KMS-11 (cell line): ENCODE data around the gene MEX3B.
"Not testable (repeated sequence)": the region's sequence is repeated elsewhere in the genome, so short reads cannot be mapped to it uniquely, and the experiment has no call there.

Experiments used
- H2AFZ ChIP-seq: fragments of 200-600 bp; sonication (generic); 2 replicates; pipeline ENCODE4 v1.6.1; 2016; ENCODE audit warnings: antibody characterized with exemption, mixed run types, low read depth
- H3K27ac ChIP-seq: fragments of 200-600 bp; sonication (generic); 2 replicates; pipeline ENCODE4 v1.6.1; 2016; ENCODE audit warnings: mild to moderate bottlenecking, mixed run types
- H3K27me3 ChIP-seq: fragments of 200-600 bp; sonication (generic); 2 replicates; pipeline ENCODE4 v1.6.1; 2017; ENCODE audit warnings: mild to moderate bottlenecking, low read depth, mixed run types, moderate library complexity; ENCODE audit not compliant: insufficient read depth
- H3K36me3 ChIP-seq: fragments of 200-600 bp; sonication (generic); 2 replicates; pipeline ENCODE4 v1.6.1; 2017; ENCODE audit warnings: mild to moderate bottlenecking, mixed run types; ENCODE audit not compliant: insufficient read depth
- H3K4me1 ChIP-seq: fragments of 200-600 bp; sonication (generic); 2 replicates; pipeline ENCODE4 v1.6.1; 2016; ENCODE audit warnings: mild to moderate bottlenecking, low read depth, mixed run types; ENCODE audit not compliant: poor library complexity, severe bottlenecking
- H3K4me2 ChIP-seq: fragments of 200-600 bp; sonication (generic); 2 replicates; pipeline ENCODE4 v1.7.0; 2016; ENCODE audit warnings: mild to moderate bottlenecking, mixed run types
- H3K4me3 ChIP-seq: fragments of 200-600 bp; sonication (generic); IDR thresholded peaks from 2 replicates; pipeline ENCODE4 v1.6.1; 2017; ENCODE audit warnings: low read depth, low read length, mixed read lengths; ENCODE audit not compliant: insufficient read depth
- H3K79me2 ChIP-seq: fragments of 200-600 bp; sonication (generic); 2 replicates; pipeline ENCODE4 v1.6.1; 2016; ENCODE audit warnings: low read depth, mixed run types; ENCODE audit not compliant: insufficient read depth
- H3K9ac ChIP-seq: fragments of 200-600 bp; sonication (generic); 2 replicates; pipeline ENCODE4 v1.6.1; 2016; ENCODE audit warnings: mild to moderate bottlenecking, mixed run types
- H4K20me1 ChIP-seq: fragments of 200-600 bp; sonication (generic); 2 replicates; pipeline ENCODE4 v1.6.1; 2016; ENCODE audit warnings: mild to moderate bottlenecking, mixed run types; ENCODE audit not compliant: insufficient read depth
- CTCF ChIP-seq: fragments of 200-600 bp; sonication (generic); conservative IDR thresholded peaks from 2 replicates; pipeline ENCODE4 v1.6.1; 2017; ENCODE audit warnings: low read depth, mild to moderate bottlenecking, antibody characterized with exemption, low read length, moderate library complexity, mixed read lengths

The MEX3B gene

DNA sequence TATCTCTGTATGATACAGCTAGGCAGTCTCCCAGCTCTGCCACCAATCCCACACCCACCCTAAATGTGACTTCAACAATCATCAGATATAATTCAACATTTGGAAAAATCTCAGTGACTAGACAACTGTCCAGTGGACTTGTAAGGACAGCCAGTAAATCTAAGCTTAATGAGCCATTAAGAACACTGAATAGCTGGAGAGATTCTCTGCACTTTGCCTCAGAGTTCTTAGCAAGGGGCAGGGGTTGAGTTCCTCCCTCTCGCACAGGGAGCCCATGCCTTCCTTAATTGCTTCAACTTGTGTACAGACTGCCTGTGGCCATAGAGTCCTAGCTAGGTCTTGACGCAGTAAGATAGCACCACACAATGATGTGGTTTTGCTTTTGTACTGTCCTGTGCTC lies 15.6 kb downstream of the MEX3B start:
- no peaks in the 10 kb centered on the region for H3K27me3 ChIP-seq
- no peak overlapping the region for H3K27ac ChIP-seq
- no peak overlapping the region for H3K4me3 ChIP-seq
- TF ChIP-seq CTCF, result no peak
- H3K4me1 ChIP-seq, result peaks cover 20% of the 10 kb centered on the region
- no peak overlapping the region for H2AFZ ChIP-seq
- no peak overlapping the region for H3K4me2 ChIP-seq
- no peaks in the 10 kb centered on the region for H3K36me3 ChIP-seq
- H3K9ac ChIP-seq, result no peak overlapping the region
- no peaks in the 10 kb centered on the region for H4K20me1 ChIP-seq
- no peaks in the 10 kb centered on the region for H3K79me2 ChIP-seq

GRCh38 chr15:82028163-82028562 lies 17.7 kb downstream of the MEX3B start:
- H3K4me2 ChIP-seq, H3K27ac ChIP-seq, H3K9ac ChIP-seq, H4K20me1 ChIP-seq, H3K36me3 ChIP-seq, H3K27me3 ChIP-seq, H2AFZ ChIP-seq, H3K4me3 ChIP-seq, H3K79me2 ChIP-seq: not testable (repeated sequence)
- peaks cover 20% of the 10 kb centered on the region for H3K4me1 ChIP-seq

DNA sequence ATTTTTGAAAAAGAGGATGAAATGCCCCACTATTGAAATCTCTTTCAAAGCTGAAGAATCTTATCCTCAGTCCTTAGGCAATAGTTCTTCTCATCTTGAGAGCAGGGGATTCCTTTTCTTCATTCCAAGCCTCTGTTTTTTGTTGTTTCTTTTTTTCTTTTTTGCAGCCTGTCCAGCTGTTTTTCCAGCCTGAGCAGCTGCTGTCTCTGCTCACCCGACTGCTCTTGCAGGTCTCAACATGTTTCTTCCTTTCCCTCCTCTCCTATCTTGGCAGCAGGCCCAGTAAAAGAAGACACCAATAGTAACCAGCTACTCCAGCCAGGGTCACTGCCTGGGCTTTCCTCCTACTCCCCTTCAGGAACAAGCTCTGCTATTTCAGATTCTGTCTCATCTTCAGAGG lies 23.8 kb downstream of the MEX3B start:
- no peaks in the 10 kb centered on the region for H4K20me1 ChIP-seq
- H3K4me2 ChIP-seq, result no peak overlapping the region
- no peaks in the 10 kb centered on the region for H3K4me1 ChIP-seq
- no peaks in the 10 kb centered on the region for H3K27me3 ChIP-seq
- H3K36me3 ChIP-seq, result no peaks in the 10 kb centered on the region
- H3K79me2 ChIP-seq, result no peaks in the 10 kb centered on the region
- no peak overlapping the region for H3K27ac ChIP-seq
- H2AFZ ChIP-seq, result no peak overlapping the region
- H3K4me3 ChIP-seq, result no peak overlapping the region
- H3K9ac ChIP-seq, result no peak overlapping the region
- TF ChIP-seq CTCF, result no peak

DNA sequence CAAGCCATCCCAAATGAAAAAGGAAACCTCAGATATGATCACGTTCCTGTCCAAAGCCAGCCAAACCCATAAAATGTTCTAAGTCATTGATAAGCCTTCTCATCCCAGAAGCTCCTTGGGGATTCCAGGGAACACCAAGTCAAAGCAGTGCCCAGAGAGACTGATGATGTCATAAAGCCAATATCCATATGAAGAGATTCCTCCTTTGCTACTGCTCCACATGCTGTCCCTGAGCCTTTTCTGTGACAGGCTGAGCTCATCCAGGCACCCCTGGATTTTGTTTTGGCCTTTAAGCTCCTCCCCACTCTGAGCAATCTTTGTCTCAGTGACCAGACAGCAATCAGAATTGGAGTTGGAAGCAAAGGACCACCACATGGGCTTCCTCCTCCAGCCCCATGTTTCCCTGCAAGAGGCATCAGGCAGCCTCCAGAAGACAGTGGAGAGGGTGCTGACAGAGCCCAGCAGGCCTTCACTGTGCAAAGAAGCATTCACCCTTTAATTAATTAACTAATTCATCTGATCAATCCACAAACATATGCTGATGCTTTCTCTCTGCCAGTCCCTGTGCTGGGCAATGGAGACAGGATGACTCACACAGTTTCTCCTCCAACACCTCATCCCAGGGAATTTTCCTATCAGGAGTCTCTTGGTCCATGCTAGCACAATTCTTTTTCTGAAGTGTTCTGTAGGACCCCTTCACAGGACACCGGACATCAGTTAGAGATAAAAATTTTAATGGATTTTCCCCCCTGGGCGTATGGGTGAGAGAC lies 25.0 kb downstream of the MEX3B start:
- Histone ChIP-seq H4K20me1 (no peaks in the 10 kb centered on the region), H3K4me2 (no peak overlapping the region), H3K36me3 (no peaks in the 10 kb centered on the region), H2AFZ (no peak overlapping the region), H3K4me3 (no peak overlapping the region), H3K79me2 (no peaks in the 10 kb centered on the region), H3K27me3 (no peaks in the 10 kb centered on the region), H3K4me1 (no peaks in the 10 kb centered on the region), H3K27ac (no peak overlapping the region), H3K9ac (no peak overlapping the region)
- TF ChIP-seq CTCF, result no peak

DNA sequence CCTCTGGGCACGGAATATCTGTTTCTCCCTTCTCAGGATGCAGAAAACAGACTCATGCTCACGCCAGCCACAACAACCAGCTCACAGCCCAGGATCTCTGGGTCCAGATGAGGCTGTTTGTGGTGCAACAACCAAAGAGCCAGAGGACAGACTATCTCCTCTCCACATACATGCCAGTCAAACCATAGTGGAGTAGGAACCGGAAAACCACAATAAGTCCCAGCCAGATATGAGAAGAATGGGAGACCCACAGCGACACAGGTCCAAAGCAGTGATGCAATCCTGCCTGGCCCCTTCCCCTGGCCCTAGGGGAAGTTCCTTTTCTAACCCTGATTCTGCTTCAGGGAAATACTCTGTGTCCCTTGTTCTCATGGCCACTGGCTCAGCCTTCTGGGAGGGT lies 27.6 kb downstream of the MEX3B start:
- H3K27me3 ChIP-seq, result no peaks in the 10 kb centered on the region
- H3K27ac ChIP-seq, result no peak overlapping the region
- no peaks in the 10 kb centered on the region for H3K36me3 ChIP-seq
- no peak overlapping the region for H2AFZ ChIP-seq
- H3K4me2 ChIP-seq, result no peak overlapping the region
- TF ChIP-seq CTCF, result no peak
- no peaks in the 10 kb centered on the region for H4K20me1 ChIP-seq
- no peak overlapping the region for H3K9ac ChIP-seq
- H3K79me2 ChIP-seq, result no peaks in the 10 kb centered on the region
- no peaks in the 10 kb centered on the region for H3K4me1 ChIP-seq
- no peak overlapping the region for H3K4me3 ChIP-seq
